Activated T-cell treated with anti-CD3 and anti-CD28 coated beads, Interleukin-2, amount 50 U/mL, for 24 hours (primary cell): ENCODE measurements around the gene MUC4.
A peak's percentile ranks its signal among the peaks of the same experiment; 100 is the strongest.

Experiments
- DNase-seq: peaks from one replicate; pipeline ENCODE4 v3.0.0-alpha.2; 2020
- H3K27ac Mint-ChIP-seq: 2 replicates; pipeline ENCODE4 v1.8.0; 2020; ENCODE audit warnings: mild to moderate bottlenecking, mixed read lengths
- H3K27me3 Mint-ChIP-seq: 2 replicates; pipeline ENCODE4 v1.8.0; 2020; ENCODE audit warnings: mixed read lengths
- H3K36me3 Mint-ChIP-seq: 2 replicates; pipeline ENCODE4 v1.8.0; 2020; ENCODE audit warnings: low read depth, mixed read lengths
- H3K4me1 Mint-ChIP-seq: 2 replicates; pipeline ENCODE4 v1.8.0; 2020; ENCODE audit warnings: low read depth, mixed read lengths
- H3K4me3 Mint-ChIP-seq: 2 replicates; pipeline ENCODE4 v1.8.0; 2020; ENCODE audit warnings: mild to moderate bottlenecking, moderate library complexity, mixed read lengths
- H3K9me3 Mint-ChIP-seq: 2 replicates; pipeline ENCODE4 v1.8.0; 2020; ENCODE audit warnings: mixed read lengths

The MUC4 gene, protein sequence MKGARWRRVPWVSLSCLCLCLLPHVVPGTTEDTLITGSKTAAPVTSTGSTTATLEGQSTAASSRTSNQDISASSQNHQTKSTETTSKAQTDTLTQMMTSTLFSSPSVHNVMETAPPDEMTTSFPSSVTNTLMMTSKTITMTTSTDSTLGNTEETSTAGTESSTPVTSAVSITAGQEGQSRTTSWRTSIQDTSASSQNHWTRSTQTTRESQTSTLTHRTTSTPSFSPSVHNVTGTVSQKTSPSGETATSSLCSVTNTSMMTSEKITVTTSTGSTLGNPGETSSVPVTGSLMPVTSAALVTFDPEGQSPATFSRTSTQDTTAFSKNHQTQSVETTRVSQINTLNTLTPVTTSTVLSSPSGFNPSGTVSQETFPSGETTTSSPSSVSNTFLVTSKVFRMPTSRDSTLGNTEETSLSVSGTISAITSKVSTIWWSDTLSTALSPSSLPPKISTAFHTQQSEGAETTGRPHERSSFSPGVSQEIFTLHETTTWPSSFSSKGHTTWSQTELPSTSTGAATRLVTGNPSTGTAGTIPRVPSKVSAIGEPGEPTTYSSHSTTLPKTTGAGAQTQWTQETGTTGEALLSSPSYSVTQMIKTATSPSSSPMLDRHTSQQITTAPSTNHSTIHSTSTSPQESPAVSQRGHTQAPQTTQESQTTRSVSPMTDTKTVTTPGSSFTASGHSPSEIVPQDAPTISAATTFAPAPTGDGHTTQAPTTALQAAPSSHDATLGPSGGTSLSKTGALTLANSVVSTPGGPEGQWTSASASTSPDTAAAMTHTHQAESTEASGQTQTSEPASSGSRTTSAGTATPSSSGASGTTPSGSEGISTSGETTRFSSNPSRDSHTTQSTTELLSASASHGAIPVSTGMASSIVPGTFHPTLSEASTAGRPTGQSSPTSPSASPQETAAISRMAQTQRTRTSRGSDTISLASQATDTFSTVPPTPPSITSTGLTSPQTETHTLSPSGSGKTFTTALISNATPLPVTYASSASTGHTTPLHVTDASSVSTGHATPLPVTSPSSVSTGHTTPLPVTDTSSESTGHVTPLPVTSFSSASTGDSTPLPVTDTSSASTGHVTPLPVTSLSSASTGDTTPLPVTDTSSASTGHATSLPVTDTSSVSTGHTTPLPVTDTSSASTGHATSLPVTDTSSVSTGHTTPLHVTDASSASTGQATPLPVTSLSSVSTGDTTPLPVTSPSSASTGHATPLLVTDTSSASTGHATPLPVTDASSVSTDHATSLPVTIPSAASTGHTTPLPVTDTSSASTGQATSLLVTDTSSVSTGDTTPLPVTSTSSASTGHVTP (N-terminal part only)

DNA sequence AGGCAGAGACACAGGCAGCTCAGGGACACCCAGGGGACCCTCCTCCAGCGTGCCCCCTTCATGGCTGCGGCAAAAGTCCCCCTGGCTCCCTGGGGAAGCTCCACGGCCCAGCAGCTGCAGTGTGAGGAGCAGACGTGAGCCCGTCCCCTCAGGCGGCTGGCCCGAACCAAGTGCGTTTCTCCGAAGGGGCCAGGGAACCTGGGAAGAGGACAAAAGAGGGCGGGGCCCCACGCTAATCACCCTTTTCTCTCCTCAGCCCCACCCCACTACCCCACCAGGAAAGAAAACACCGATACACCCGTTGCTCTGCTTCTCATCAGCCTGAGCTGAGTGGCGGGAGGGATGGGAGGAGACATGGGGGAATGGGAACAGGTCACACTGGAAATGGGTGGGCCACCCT, at the start of gene MUC4:
Gene MUC4, minus strand, starts transcription at position 174 of the 400 bp plus-strand sequence. Its CDS starts 112 bp downstream, at position 62.
- Mint-ChIP-seq H3K4me1 (no peaks in the 10 kb centered on the region), H3K36me3 (no peaks in the 10 kb centered on the region), H3K27me3 (peaks cover 3% of the 10 kb centered on the region), H3K9me3 (no peaks in the 10 kb centered on the region), H3K4me3 (no peak within 1 kb of the TSS), H3K27ac (no peak within 1 kb of the TSS)
- DNase-seq: no peak

DNA sequence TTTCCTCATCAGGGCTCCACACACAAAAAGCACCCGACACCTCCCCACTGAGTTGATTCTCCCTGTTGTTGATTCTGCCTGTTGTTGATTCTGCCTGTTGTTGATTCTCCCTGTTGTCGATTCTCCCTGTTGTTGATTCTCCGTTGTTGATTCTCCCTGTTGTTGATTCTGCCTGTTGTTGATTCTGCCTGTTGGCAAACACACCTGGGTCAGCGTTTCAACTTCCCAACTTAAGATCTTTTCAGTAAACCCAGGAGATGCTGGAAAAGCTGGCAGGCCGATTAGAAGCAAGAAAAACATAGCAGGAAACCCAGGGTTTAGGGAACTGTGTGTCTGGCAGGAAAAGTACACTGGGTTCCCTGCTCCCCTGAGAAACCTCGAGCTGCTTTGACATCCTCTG, 48.7 kb upstream of the MUC4 start:
- Mint-ChIP-seq H3K4me1 (peaks cover 14% of the 10 kb centered on the region), H3K36me3 (peaks cover 12% of the 10 kb centered on the region), H3K27ac (no peak overlapping the region), H3K9me3 (no peaks in the 10 kb centered on the region), H3K27me3 (no peaks in the 10 kb centered on the region), H3K4me3 (no peak overlapping the region)
- DNase-seq: no peak

DNA sequence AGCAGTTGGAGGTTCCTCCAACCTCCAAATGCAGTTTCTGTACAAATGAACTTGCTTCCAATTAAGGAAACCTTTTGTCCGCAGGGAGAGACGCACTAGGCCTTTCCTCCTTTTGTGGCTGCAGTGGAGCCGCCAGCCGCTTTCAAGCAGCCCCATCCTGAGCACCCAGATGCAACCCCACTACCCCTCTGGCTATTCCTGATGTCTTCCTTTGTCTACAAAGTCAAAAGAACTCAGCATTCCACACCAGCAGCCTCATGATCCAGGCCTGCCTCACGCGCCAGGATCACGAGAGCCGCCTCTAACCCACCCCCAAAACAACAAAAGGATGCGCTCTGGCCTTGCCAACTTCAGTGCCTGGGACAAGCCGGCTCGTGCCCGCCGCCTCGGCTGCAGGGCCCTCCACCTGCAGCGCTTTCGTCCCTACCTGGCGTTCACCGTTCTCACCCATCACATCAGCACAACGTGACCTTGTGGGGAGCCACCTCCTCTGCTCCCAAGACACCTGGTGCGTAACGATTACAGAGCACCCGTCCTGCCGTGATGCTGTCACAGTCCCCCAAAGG, 48.2 kb upstream of the MUC4 start:
- Mint-ChIP-seq H3K27ac (no peak overlapping the region), H3K36me3 (peaks cover 10% of the 10 kb centered on the region), H3K4me1 (peaks cover 14% of the 10 kb centered on the region), H3K27me3 (no peaks in the 10 kb centered on the region), H3K9me3 (no peaks in the 10 kb centered on the region), H3K4me3 (no peak overlapping the region)
- DNase-seq: no peak

GRCh38 chr3:195859061-195859845, 47.5 kb upstream of the MUC4 start:
- H3K27me3 Mint-ChIP-seq: no peaks in the 10 kb centered on the region

GRCh38 chr3:195856410-195857084, 44.8 kb upstream of the MUC4 start:
- H3K27me3 Mint-ChIP-seq: no peaks in the 10 kb centered on the region
- DNase-seq: no peak
- no peak overlapping the region for H3K4me3 Mint-ChIP-seq
- H3K27ac Mint-ChIP-seq: no peak overlapping the region
- no peaks in the 10 kb centered on the region for H3K9me3 Mint-ChIP-seq
- no peaks in the 10 kb centered on the region for H3K36me3 Mint-ChIP-seq
- peaks cover 10% of the 10 kb centered on the region for H3K4me1 Mint-ChIP-seq

More at GRCh38 chr3:195859061-195859845, 47.5 kb upstream of the MUC4 start:
- Mint-ChIP-seq H3K4me3 (peak overlapping the region; percentile 41), H3K4me1 (peaks cover 14% of the 10 kb centered on the region), H3K27ac (no peak overlapping the region), H3K9me3 (no peaks in the 10 kb centered on the region), H3K36me3 (peaks cover 9% of the 10 kb centered on the region)
- peak; percentile 88 for DNase-seq

DNA sequence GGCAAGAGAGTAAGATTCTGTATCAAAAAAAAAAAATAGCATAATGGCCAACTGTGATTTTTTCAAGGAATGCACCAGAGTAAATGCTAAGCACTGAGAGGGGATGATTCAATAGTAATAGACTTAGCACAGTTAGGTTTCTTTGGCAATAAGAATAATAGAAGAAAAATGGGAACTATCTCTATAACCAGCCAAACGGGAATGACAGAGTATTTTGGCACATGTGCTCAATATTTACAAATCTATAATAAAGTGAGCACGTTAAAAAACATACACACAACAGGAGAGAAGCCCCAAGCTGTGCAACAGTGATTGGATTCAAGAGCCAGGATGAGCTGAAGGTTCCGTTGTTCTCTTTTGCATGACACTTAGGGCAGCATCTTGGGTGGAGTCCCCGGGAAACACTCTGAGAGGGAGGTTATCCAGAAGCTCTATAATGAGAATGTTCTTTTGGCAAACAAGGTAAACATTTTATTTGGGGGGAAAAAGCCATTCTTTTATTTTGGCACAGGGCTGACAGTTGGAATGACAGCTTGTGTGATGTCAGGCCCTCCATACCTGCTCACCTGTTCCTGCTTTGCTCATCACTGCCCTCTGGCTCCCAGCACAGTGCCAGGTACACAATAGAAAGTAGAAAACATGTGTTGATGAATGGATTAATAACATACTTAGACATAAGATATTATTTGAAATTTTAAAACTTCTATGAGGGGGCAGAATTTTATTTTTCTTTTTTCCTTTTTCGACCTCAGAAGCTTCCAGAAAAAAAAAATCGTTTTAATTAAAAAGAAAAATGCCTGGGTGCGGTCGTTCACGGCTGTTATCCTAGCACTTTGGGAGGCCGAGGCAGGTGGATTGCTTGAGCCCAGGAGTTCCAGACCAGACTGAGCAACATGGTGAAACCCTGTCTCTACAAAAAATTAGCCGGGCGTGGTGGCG, 44.0 kb upstream of the MUC4 start:
- Mint-ChIP-seq H3K36me3 (no peaks in the 10 kb centered on the region), H3K9me3 (no peaks in the 10 kb centered on the region), H3K27ac (no peak overlapping the region), H3K27me3 (no peaks in the 10 kb centered on the region), H3K4me1 (peaks cover 15% of the 10 kb centered on the region), H3K4me3 (no peak overlapping the region)
- DNase-seq: no peak

GRCh38 chr3:195854628-195855294, 43.0 kb upstream of the MUC4 start:
- Mint-ChIP-seq H3K36me3 (no peaks in the 10 kb centered on the region), H3K27me3 (no peaks in the 10 kb centered on the region), H3K9me3 (no peaks in the 10 kb centered on the region), H3K4me1 (peaks cover 15% of the 10 kb centered on the region), H3K27ac (no peak overlapping the region), H3K4me3 (no peak overlapping the region)
- DNase-seq: no peak

GRCh38 chr3:195853996-195854395, 42.3 kb upstream of the MUC4 start:
- Mint-ChIP-seq H3K9me3 (no peaks in the 10 kb centered on the region), H3K27me3 (no peaks in the 10 kb centered on the region), H3K27ac (no peak overlapping the region), H3K36me3 (no peaks in the 10 kb centered on the region), H3K4me3 (no peak overlapping the region), H3K4me1 (peaks cover 8% of the 10 kb centered on the region)
- no peak for DNase-seq

DNA sequence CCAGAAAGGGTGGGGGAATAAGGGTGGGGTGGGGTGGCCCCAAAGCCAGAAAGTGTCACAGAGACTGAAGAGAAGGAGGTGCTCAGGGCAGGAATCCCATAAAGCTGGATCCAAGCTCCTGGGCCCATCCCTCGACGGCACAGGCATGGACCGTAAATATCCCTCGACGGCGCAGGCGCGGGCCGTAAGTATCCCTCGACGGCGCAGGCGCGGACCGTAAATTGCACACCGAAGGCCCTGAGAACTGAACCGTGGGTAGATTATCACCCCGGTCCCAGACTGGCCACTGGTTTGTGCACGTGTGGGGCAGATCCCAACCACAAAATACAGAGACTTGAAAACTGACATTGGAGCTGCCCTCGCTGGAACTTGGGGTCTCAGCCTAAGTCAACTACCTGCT, 41.3 kb upstream of the MUC4 start:
- Mint-ChIP-seq H3K27ac (no peak overlapping the region), H3K36me3 (no peaks in the 10 kb centered on the region)

GRCh38 chr3:195850857-195851543, 39.3 kb upstream of the MUC4 start:
- H3K4me1 Mint-ChIP-seq: peaks cover 8% of the 10 kb centered on the region
- H3K27me3 Mint-ChIP-seq: no peaks in the 10 kb centered on the region
- no peaks in the 10 kb centered on the region for H3K9me3 Mint-ChIP-seq
- no peaks in the 10 kb centered on the region for H3K36me3 Mint-ChIP-seq
- peak overlapping the region; percentile 18 for H3K4me3 Mint-ChIP-seq
- DNase-seq: peak; percentile 84
- peak overlapping the region; percentile 42 for H3K27ac Mint-ChIP-seq

More for the DNA sequence above, 41.3 kb upstream of the MUC4 start:
- peaks cover 8% of the 10 kb centered on the region for H3K4me1 Mint-ChIP-seq
- no peaks in the 10 kb centered on the region for H3K9me3 Mint-ChIP-seq
- H3K4me3 Mint-ChIP-seq: no peak overlapping the region
- DNase-seq: no peak
- no peaks in the 10 kb centered on the region for H3K27me3 Mint-ChIP-seq

- no peak for DNase-seq
- Mint-ChIP-seq H3K36me3 (no peaks in the 10 kb centered on the region), H3K27ac (no peak overlapping the region), H3K4me1 (peaks cover 8% of the 10 kb centered on the region), H3K9me3 (no peaks in the 10 kb centered on the region), H3K4me3 (no peak overlapping the region), H3K27me3 (no peaks in the 10 kb centered on the region)
Measured at GRCh38 chr3:195849322-195850074, 37.8 kb upstream of the MUC4 start.
